Stimulated activated CD4-positive, alpha-beta T cell treated with anti-CD3 and anti-CD28 coated beads, Interleukin-4, amount 100 ng/mL, for 1 hour (primary cell): ENCODE measurements around the gene IL6ST.

Experiments used
- DNase-seq: peaks from one replicate; pipeline ENCODE4 v3.0.0-alpha.2; 2020

The IL6ST gene

DNA sequence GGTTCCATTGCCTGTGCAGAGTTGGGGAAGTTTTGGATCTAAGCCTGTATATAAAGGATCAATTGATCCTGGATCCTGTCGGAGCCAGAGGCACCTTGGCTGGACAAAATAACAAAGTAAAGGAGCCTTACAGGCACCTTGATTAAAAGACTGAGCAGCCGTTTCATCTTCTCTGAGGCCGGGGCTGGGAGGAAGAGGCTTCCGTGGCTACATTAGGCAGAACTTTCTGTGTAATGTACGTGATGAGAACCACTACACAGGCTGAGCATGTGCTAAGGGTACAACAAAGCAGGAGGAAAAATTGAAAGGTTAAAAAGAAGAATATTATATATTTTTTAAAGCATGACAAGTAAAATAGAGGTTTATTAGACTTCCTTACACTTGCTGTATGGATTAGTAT lies 106.6 kb downstream of the IL6ST start:
- DNase-seq: no peak

DNA sequence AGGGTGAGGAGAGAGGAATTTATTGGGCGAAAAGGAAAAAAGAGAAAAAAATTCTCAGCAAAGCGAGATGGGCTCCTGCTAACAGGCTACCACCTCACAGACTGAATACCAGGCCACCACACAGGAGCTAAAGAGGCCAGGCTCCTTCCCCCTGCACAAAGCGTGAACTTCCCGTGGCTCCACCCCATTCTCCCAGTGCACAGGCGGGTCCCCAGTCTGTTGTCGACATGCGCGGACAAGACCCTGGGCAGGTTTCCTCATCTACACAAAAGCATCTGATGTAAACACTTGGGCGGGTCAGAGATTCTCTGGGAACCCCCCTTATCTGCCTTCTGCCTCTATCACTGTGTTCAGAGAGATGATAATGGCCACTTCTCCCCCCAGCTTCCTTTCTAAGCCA lies 109.4 kb downstream of the IL6ST start:
- DNase-seq: no peak
